Tibial artery (tissue), 4 donors: ENCODE results near the gene GLI2.

Experiments used
- DNase-seq, 2 donors: peaks; one replicate each; pipeline ENCODE4 v3.0.0-alpha.2; 2019
- H3K27ac ChIP-seq, 2 donors: fragments of 200-600 bp; sonication (generic) in 1 of 2; 1 replicate in 1 of 2; 2 replicates in 1 of 2; pipeline ENCODE4 v1.5.1; 2018 to 2019; ENCODE audit warnings: mild to moderate bottlenecking in 1 of 2
- H3K27me3 ChIP-seq, 2 donors: fragments of 200-600 bp; sonication (generic) in 1 of 2; one replicate each; pipeline versions ENCODE4 v1.5.1 to v1.6.0; 2016 to 2019
- H3K36me3 ChIP-seq, 3 donors: fragments of 200-600 bp; sonication (generic) in 2 of 3; one replicate each; pipeline ENCODE4 v1.5.1; 2016 to 2019; ENCODE audit warnings: mild to moderate bottlenecking in 2 of 3
- H3K4me1 ChIP-seq, 4 donors: fragments of 200-600 bp; sonication (generic) in 2 of 4; 1 replicate in 3 of 4; 2 replicates in 1 of 4; pipeline ENCODE4 v1.5.1; 2016 to 2019
- H3K4me3 ChIP-seq, 2 donors: fragments of 200-600 bp; sonication (generic) in 1 of 2; 1 replicate in 1 of 2; 2 replicates in 1 of 2; pipeline ENCODE4 v1.5.1; 2018 to 2019; ENCODE audit warnings: mild to moderate bottlenecking in 2 of 2
- H3K9me3 ChIP-seq, 3 donors: fragments of 200-600 bp; sonication (generic) in 1 of 3; one replicate each; pipeline ENCODE4 v1.5.1; 2016 to 2019
- intact Hi-C: fragments of 100-400 bp; cut with DNase I; formaldehyde crosslinking; loops from one replicate; pipeline ENCODE4 v1.15.0; 2023; ENCODE audit warnings: low total_unique reads
- TF ChIP-seq, protein P1 (sequence below), 2 experiments: fragments of 200-600 bp in 1 of 2; fragments of 450-650 bp in 1 of 2; IDR thresholded peaks; one replicate each; pipeline ENCODE4 v1.5.1; 2017 to 2019; ENCODE audit warnings: antibody characterized with exemption in 2 of 2, mild to moderate bottlenecking in 1 of 2, moderate library complexity in 1 of 2

The GLI2 gene

DNA sequence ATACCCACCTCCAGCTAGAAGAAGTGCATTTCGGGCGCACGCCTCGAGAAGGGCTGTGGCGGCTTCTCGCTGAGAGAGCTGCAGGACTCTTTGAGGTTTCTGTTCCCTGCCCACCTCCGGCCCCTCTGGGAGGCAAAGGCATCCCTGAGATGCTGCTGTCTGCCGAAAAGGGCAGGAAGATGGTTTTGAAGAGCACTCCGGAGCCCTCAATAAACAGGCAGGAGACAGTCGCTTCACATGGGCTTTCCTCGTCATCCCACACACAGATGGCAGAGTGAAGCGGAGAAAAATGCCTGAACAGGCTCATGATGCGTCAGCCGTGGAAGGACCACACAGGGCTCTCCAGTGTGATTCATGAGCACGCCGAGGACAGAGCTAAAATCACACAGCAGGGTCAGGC lies 25.4 kb upstream of the GLI2 start:
- Histone ChIP-seq H3K4me1 (no peaks in the 10 kb centered on the region), H3K9me3 (no peaks in the 10 kb centered on the region), H3K27ac (no peak overlapping the region), H3K27me3 (peaks cover 0 to 5% of the 10 kb centered on the region in 2 donors), H3K4me3 (no peak overlapping the region), H3K36me3 (no peaks in the 10 kb centered on the region)
- no peak for DNase-seq
- intact Hi-C loops, result no loop called here
- TF ChIP-seq, protein P1, sequence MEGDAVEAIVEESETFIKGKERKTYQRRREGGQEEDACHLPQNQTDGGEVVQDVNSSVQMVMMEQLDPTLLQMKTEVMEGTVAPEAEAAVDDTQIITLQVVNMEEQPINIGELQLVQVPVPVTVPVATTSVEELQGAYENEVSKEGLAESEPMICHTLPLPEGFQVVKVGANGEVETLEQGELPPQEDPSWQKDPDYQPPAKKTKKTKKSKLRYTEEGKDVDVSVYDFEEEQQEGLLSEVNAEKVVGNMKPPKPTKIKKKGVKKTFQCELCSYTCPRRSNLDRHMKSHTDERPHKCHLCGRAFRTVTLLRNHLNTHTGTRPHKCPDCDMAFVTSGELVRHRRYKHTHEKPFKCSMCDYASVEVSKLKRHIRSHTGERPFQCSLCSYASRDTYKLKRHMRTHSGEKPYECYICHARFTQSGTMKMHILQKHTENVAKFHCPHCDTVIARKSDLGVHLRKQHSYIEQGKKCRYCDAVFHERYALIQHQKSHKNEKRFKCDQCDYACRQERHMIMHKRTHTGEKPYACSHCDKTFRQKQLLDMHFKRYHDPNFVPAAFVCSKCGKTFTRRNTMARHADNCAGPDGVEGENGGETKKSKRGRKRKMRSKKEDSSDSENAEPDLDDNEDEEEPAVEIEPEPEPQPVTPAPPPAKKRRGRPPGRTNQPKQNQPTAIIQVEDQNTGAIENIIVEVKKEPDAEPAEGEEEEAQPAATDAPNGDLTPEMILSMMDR (IDR thresholded peaks at IDR 0.05), result no peak

DNA sequence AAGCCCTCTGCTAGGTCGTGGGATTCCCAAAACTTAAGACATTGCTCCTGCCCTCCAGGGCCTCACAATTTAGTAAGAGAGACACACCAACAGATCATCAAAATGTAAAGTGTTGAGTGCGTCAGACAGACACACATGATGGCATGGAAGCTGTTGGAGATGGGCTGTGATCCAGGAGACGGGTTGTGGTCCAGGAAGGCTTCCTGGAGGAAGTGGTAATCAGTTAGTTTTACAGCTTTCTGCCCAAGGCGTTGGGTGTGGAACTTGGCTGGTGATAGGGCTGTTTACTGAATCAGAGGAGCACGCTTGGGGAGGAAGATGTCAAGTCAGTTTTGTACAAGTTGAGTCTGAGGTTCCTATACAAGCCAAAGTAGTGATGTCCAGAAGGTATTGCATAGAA lies 24.0 kb upstream of the GLI2 start:
- intact Hi-C loops, result no loop called here
- no peak for DNase-seq
- TF ChIP-seq, protein P1 (IDR thresholded peaks at IDR 0.05), result no peak
- peaks cover 0 to 5% of the 10 kb centered on the region in 2 donors for H3K27me3 ChIP-seq
- no peak overlapping the region for H3K27ac ChIP-seq
- no peaks in the 10 kb centered on the region for H3K36me3 ChIP-seq
- H3K4me3 ChIP-seq, result no peak overlapping the region
- no peaks in the 10 kb centered on the region for H3K9me3 ChIP-seq
- no peaks in the 10 kb centered on the region for H3K4me1 ChIP-seq

DNA sequence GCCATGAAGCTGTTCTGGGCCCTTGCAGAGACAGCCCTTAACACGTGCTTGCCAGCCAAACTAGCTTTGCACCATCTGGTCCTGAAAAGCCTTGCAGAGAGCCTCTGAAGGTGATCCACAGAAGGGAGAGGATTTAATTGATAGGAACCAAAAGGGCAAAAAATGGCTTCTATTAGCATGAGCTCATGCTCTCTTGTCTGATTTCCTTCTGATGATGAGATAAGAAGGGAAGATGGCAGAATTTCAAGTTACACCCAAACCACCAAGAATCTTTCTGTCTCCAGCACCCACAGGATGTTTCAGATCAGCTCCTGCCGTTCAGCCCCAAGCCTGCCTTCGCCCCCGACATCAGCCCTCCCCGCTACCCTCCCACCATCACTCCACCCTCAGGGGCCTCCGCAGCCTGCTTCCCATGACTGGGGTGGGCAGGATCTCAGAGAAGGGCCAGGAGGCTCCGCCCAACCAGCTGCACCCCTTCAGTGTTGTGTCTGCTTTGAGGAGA lies 23.4 kb upstream of the GLI2 start:
- no peak for DNase-seq
- intact Hi-C loops, result no loop called here
- TF ChIP-seq, protein P1 (IDR thresholded peaks at IDR 0.05), result no peak
- Histone ChIP-seq H3K27ac (no peak overlapping the region), H3K4me3 (no peak overlapping the region), H3K27me3 (peaks cover 0 to 5% of the 10 kb centered on the region in 2 donors), H3K9me3 (no peaks in the 10 kb centered on the region), H3K36me3 (no peaks in the 10 kb centered on the region), H3K4me1 (no peaks in the 10 kb centered on the region)

DNA sequence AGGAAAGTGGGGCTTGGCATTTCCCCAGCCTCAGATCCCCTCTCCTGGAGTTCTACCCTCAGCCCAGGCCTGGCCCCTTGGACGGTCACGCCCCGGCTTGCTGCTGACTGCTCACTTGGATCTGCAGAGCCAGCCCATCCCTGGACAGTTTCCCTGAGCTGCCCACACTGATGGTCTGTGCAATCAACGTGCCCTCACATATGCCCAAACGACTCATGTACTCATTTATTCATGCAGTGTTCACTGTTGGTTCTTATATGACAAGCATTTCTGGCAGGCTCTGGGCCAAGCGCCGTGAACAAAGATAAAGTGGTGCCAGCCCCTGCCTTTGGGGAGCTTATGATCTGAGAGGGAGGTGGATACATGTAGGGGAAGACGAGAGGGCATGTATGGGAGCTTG lies 20.3 kb upstream of the GLI2 start:
- intact Hi-C loops, result no loop called here
- Histone ChIP-seq H3K27ac (no peak overlapping the region), H3K4me3 (no peak overlapping the region), H3K27me3 (peaks cover 0 to 5% of the 10 kb centered on the region in 2 donors), H3K36me3 (no peaks in the 10 kb centered on the region), H3K4me1 (no peaks in the 10 kb centered on the region), H3K9me3 (no peaks in the 10 kb centered on the region)
- DNase-seq, result peak in 1 of 2 donors; percentile 32
- TF ChIP-seq, protein P1 (IDR thresholded peaks at IDR 0.05), result no peak

DNA sequence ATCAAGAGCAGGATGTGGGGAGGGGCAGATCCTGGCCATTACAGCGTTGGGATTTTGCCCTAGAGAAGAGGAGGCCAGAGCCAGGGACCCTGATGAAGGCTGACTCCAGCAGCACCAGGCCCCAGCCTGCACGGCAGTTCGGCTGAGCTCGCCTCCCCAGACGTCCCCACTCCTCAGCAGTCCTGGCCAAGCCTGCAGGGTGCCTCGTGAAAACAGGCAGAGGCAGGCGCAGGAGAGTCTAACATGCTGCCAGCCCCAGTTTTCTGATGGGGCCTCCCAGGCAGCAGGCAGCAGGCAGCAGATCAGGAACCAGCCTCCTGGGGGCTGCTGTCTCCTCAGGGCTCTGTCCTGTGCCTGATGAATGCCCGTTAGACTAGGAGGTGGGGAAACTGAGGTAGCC lies 19.7 kb upstream of the GLI2 start:
- peak in 1 of 2 donors; percentile 21 for DNase-seq
- no peak overlapping the region for H3K27ac ChIP-seq
- no peaks in the 10 kb centered on the region for H3K36me3 ChIP-seq

More for the DNA sequence above, 19.7 kb upstream of the GLI2 start:
- H3K4me1 ChIP-seq, result no peaks in the 10 kb centered on the region
- intact Hi-C loops, result no loop called here
- peaks cover 0 to 5% of the 10 kb centered on the region in 2 donors for H3K27me3 ChIP-seq
- TF ChIP-seq, protein P1 (IDR thresholded peaks at IDR 0.05), result no peak
- no peak overlapping the region for H3K4me3 ChIP-seq
- no peaks in the 10 kb centered on the region for H3K9me3 ChIP-seq
